OCI-LY7 (cell line): ENCODE results near the gene DTX4.

Experiments used
- CTCF ChIP-seq: fragments of 200-600 bp; sonication (generic); conservative IDR thresholded peaks from 2 replicates; pipeline ENCODE4 v1.5.1; 2014; ENCODE audit warnings: mild to moderate bottlenecking, antibody characterized with exemption, low read length, moderate library complexity, mixed read lengths
- EZH2phosphoT487 ChIP-seq: fragments of 200-600 bp; sonication (generic); IDR thresholded peaks from 2 replicates; pipeline ENCODE4 v1.6.1; 2018; ENCODE audit warnings: low read depth, borderline replicate concordance, mild to moderate bottlenecking, mixed run types, antibody characterized with exemption, low read length, moderate library complexity, mixed read lengths

GRCh38 chr11:59191095-59191494 is 19.2 kb downstream of the DTX4 start:
- no peak for TF ChIP-seq CTCF
- TF ChIP-seq EZH2phosphoT487, result no peak
